Neural crest cell (in vitro differentiated cells): ENCODE measurements around the gene HDAC8. TPM values are rescaled to one million over a fixed set of nuclear protein-coding genes. Genes with fewer than 3 reads are reported as not detected.

Source experiments
- DNase-seq: peaks from one replicate; pipeline ENCODE4 v3.0.0; 2021; ENCODE audit warnings: low read depth, mixed read lengths, low spot score
- H3K27ac Mint-ChIP-seq: one replicate; pipeline ENCODE4 v1.8.0; 2021; ENCODE audit warnings: mild to moderate bottlenecking, mixed read lengths; ENCODE audit not compliant: unreplicated experiment
- H3K27me3 Mint-ChIP-seq: 2 replicates; pipeline ENCODE4 v1.8.0; 2021; ENCODE audit warnings: low read depth, mild to moderate bottlenecking, mixed read lengths
- H3K36me3 Mint-ChIP-seq: 2 replicates; pipeline ENCODE4 v1.8.0; 2021; ENCODE audit warnings: low read depth, mild to moderate bottlenecking, mixed read lengths
- H3K4me1 Mint-ChIP-seq: 2 replicates; pipeline ENCODE4 v1.8.0; 2021; ENCODE audit warnings: mixed read lengths
- H3K4me3 Mint-ChIP-seq: one replicate; pipeline ENCODE4 v1.8.0; 2021; ENCODE audit warnings: mild to moderate bottlenecking, mixed read lengths
- H3K9me3 Mint-ChIP-seq: 2 replicates; pipeline ENCODE4 v1.8.0; 2021; ENCODE audit warnings: mixed read lengths
- CTCF ChIP-seq: fragments of 200-600 bp; sonication (generic); conservative IDR thresholded peaks from 2 replicates; pipeline ENCODE4 v1.5.0; 2021; ENCODE audit warnings: antibody characterized with exemption, mild to moderate bottlenecking
- long read RNA-seq: library from polyadenylated mRNA; unstranded; transcript quantifications from one replicate; pipeline ENCODE4 v2.0.0, GENCODE V29; 2020
- total RNA-seq: library from RNA; stranded (reverse); gene quantifications from 2 replicates; pipeline ENCODE4 v1.2.1, GENCODE V29; 2021

HDAC8 gene
- 31.0 and 34.4 TPM in 2 replicates for total RNA-seq
- long read RNA-seq, transcript HDAC8-214 (8 exons, 2,373 nt): minor isoform, 11 of 79 reads
- long read RNA-seq, transcript HDAC8-207 (11 exons, 2,110 nt): major isoform, 44 of 79 reads
- long read RNA-seq, transcript HDAC8-208 (10 exons, 1,710 nt): minor isoform, 5 of 79 reads
- long read RNA-seq, partial matches to known transcripts: 2 of 79 reads
- long read RNA-seq, other reads (novel, unspliced or antisense): 9 of 79 reads

DNA sequence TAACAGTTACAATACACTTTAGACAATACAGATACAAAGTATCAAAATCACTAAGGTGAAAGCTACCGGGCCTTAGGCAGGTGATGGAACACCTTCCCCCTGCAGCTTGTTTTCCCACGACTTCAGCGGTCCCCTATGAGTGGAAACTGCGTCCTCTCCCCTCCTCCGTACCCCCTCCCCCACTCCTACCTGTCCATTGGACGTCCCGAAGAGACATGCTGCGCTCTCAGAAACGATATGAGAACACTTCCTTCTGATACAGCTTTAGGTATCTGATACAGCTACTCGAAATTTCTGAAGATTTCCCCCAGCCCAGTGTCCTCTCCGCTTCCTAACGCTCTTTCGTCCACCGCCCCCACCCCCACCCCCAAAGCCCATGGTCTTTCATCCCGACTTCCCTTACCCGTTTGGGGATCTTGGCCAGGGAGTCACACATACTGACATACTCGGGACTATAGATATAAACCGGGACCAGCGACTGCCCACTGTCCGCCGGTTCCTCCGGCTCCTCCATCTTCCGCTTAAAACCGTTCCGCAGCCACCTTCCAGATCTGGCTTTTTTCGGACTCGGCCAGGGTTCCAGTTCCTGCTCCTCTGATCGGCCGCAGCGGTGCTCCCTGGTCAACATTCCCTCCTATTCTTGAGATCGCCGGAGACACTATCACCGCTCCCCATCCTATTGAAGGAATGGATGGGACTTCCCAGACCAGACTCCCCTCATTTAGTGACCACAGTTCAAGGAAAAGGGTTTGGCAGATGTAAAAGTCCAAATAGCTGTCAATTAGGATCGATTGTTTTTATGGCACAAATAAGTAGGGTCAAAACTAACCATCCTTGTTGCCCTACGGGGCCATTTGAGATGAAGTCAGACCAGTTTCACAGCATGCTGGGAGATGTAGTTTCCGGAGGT is at the start of gene HDAC8:
Gene HDAC8, minus strand, starts transcription at position 596 of the 910 bp plus-strand sequence. Its CDS starts 82 bp downstream, at position 514.
- TF ChIP-seq CTCF: no peak
- Mint-ChIP-seq H3K27me3 (no peaks in the 10 kb centered on the region), H3K4me1 (peaks cover 9% of the 10 kb centered on the region), H3K27ac (peak within 1 kb of the TSS; percentile 98), H3K4me3 (peak within 1 kb of the TSS; percentile 98), H3K36me3 (peaks cover 6% of the 10 kb centered on the region), H3K9me3 (no peaks in the 10 kb centered on the region)
- DNase-seq: peak; percentile 47

DNA sequence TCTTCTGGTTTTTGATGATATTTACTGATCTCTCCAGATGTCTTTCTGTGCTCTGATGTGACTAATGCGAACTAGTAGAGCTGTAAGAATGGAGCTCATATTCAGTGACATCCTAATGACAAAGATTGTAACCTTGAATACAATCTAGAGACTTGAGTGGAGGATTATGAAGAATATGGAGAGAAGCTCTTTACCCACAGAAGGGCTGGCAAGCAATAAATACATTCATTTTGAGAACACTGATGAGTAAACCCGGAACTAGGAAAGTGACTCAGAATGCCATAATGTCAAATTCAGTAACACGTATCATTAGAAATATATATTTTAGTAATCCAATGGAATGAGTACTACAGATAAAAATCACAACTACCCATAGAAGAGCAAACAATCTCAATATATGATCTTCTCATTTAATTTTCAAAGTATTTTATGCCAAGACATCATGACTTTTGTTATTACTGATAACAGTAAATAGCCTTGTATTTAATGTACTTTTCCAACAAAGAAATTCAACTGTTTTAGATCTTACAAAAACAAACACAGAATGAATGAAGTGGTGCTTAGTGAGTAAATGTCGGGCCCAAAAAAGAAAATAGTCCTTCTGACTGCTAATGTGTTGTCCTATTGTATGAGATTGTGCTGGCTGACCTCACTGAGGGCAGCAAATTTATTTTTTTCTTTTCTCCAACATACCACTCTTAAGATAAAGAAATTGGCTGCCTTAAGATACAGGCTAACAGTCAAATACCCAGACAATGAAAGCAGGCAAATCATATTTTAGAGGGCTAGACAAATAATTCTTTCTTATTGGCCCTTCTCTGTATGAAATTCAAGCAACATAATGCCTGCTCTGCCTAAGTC is 49.2 kb upstream of the HDAC8 start:
- H3K9me3 Mint-ChIP-seq: peaks cover 2% of the 10 kb centered on the region
- H3K4me1 Mint-ChIP-seq: no peaks in the 10 kb centered on the region
- no peak for DNase-seq
- peaks cover 2% of the 10 kb centered on the region for H3K36me3 Mint-ChIP-seq
- H3K4me3 Mint-ChIP-seq: no peak overlapping the region
- TF ChIP-seq CTCF: no peak
- H3K27ac Mint-ChIP-seq: no peak overlapping the region
- no peaks in the 10 kb centered on the region for H3K27me3 Mint-ChIP-seq

GRCh38 chrX:72621163-72621562 is 48.5 kb upstream of the HDAC8 start:
- DNase-seq: no peak
- Mint-ChIP-seq H3K36me3 (peaks cover 2% of the 10 kb centered on the region), H3K27ac (no peak overlapping the region), H3K9me3 (peaks cover 2% of the 10 kb centered on the region), H3K27me3 (no peaks in the 10 kb centered on the region), H3K4me3 (no peak overlapping the region), H3K4me1 (no peaks in the 10 kb centered on the region)
- TF ChIP-seq CTCF: no peak

DNA sequence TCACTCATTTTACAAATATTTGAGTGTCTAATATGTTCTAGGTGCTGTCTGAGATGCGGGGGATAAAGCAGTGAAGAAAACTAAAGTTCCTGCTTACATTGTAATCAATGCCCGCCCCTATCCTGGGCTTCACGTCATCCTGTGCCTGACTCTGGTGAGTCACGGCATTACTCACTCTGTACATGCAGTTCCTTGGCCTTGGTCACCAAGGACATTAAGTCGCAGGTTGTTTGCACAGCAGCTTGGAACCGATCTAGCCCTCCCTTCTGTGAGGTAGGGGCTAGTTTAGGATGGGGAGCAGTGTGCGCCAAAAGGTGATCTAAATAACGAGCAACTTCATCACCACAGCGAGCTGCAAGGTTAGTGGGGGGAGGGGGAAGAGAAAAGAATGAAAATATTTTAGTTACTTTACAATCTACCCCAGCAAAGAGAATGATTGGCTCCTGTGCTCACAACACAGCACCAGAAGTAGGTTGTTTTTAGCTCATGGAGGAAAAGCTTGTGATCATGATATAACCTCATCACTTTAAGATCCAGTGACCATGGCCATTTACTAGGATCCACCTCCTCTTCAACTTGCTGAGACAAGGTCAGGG is 48.0 kb upstream of the HDAC8 start:
- Mint-ChIP-seq H3K27ac (no peak overlapping the region), H3K4me3 (no peak overlapping the region), H3K27me3 (no peaks in the 10 kb centered on the region), H3K36me3 (peaks cover 2% of the 10 kb centered on the region), H3K4me1 (no peaks in the 10 kb centered on the region), H3K9me3 (peaks cover 2% of the 10 kb centered on the region)
- no peak for DNase-seq
- TF ChIP-seq CTCF: no peak

DNA sequence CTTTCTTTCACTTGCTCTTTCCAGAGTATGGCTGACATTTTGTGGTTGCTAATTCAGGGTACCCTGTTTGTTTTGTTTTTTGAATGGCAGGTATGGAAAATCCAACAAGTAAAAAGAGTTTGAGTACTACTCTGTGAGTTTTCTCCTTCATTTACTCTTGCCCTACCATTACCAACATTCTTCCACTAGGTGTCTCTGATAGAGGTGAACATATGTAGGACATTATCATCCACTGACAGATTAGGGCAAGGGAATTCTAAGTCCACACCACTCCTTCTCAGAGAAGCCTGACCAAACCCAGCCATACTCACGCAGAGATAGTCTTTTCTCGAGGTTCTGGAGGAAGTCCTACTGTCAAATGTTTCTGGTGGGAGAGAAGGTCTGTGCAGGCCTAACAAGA is 36.7 kb upstream of the HDAC8 start:
- H3K9me3 Mint-ChIP-seq: peaks cover 5% of the 10 kb centered on the region
- no peaks in the 10 kb centered on the region for H3K4me1 Mint-ChIP-seq
- H3K27me3 Mint-ChIP-seq: no peaks in the 10 kb centered on the region
- peaks cover 25% of the 10 kb centered on the region for H3K36me3 Mint-ChIP-seq
- H3K4me3 Mint-ChIP-seq: no peak overlapping the region
- TF ChIP-seq CTCF: no peak
- H3K27ac Mint-ChIP-seq: no peak overlapping the region
- DNase-seq: no peak
